HepG2 (cell line): Measurements from ENCODE around the gene SLC29A3. TPM values are rescaled to one million over a fixed set of nuclear protein-coding genes. Genes with fewer than 3 reads are reported as not detected.
A peak's percentile ranks its signal among the peaks of the same experiment; 100 is the strongest.

Experiments
- CHCHD3 ChIP-seq: sonication (generic); formaldehyde crosslinking; IDR thresholded peaks from 2 replicates; pipeline ENCODE4 v1.8.0; 2022; ENCODE audit warnings: mild to moderate bottlenecking, missing genetic modification reagents, moderate library complexity
- GTF3A ChIP-seq: sonication (generic); formaldehyde crosslinking; conservative IDR thresholded peaks from 2 replicates; pipeline ENCODE4 v1.4.0; 2020; ENCODE audit warnings: mild to moderate bottlenecking, missing genetic modification reagents
- HOXA5 ChIP-seq: sonication (generic); formaldehyde crosslinking; IDR thresholded peaks from 2 replicates; pipeline ENCODE4 v1.4.0; 2020; ENCODE audit warnings: missing genetic modification reagents
- MAFF ChIP-seq: IDR thresholded peaks from 2 replicates; pipeline ENCODE4 v1.6.1; 2011; ENCODE audit warnings: low read depth, low read length, improper control_type of control experiment
- MYNN ChIP-seq: sonication (generic); formaldehyde crosslinking; IDR thresholded peaks from 2 replicates; pipeline ENCODE4 v1.4.0; 2020; ENCODE audit warnings: mild to moderate bottlenecking, low read depth, missing genetic modification reagents
- SAP130 ChIP-seq: IDR thresholded peaks from 2 replicates; pipeline ENCODE4 v1.6.1; 2016; ENCODE audit warnings: low read depth
- TRAFD1 ChIP-seq: sonication (generic); formaldehyde crosslinking; IDR thresholded peaks from 2 replicates; pipeline ENCODE4 v1.5.1; 2020; ENCODE audit warnings: missing genetic modification reagents, mild to moderate bottlenecking, borderline replicate concordance
- ZFX ChIP-seq: sonication (generic); formaldehyde crosslinking; IDR thresholded peaks from 2 replicates; pipeline ENCODE4 v1.4.0; 2020; ENCODE audit warnings: mild to moderate bottlenecking, low read depth, missing genetic modification reagents, moderate library complexity
- ZNF407 ChIP-seq: sonication (generic); formaldehyde crosslinking; IDR thresholded peaks from one replicate; pipeline ENCODE4 v1.5.1; 2020; ENCODE audit warnings: mild to moderate bottlenecking, missing genetic modification reagents; ENCODE audit errors: not compliant biosample characterization
- ZNF605 ChIP-seq: sonication (generic); formaldehyde crosslinking; IDR thresholded peaks from 2 replicates; pipeline ENCODE4 v1.8.0; 2022; ENCODE audit warnings: mild to moderate bottlenecking, missing genetic modification reagents
- polyA plus RNA-seq, 8 experiments: library from polyadenylated mRNA; depleted of rRNA in 3 of 8; stranded (reverse) in 7 of 8; unstranded in 1 of 8; fragments of >200 nt; fragmentation: Illumina TruSeq in 4 of 8; extraction: Trizol in 4 of 8; gene quantifications; 2 replicates each; pipeline versions ENCODE4 v1.2.1 to v1.2.3, GENCODE V29; 2011 to 2016; ENCODE audit warnings: low read depth in 4 of 8, missing spikeins in 1 of 8, mixed read lengths in 1 of 8; ENCODE audit not compliant: insufficient read depth in 1 of 8
- total RNA-seq, 5 experiments: library from RNA; depleted of rRNA; stranded (reverse); fragments of >200 nt; fragmentation: Illumina TruSeq; extraction: Trizol; gene quantifications; 2 replicates each; pipeline ENCODE4 v1.2.3, GENCODE V29; 2016; ENCODE audit warnings: low read depth in 1 of 5

Gene SLC29A3
- total and polyA plus RNA-seq, 2 of the 13 experiments (the other 11 are each of a cell fraction or from before 2014, with no cell fraction given) = 8.6 to 11.8 TPM

- TF ChIP-seq MAFF (peak; percentile 61), MYNN (CRISPR knock-in tag) (no peak), GTF3A (CRISPR knock-in tag) (0 out of 2 replicates have a peak, but pooled peaks have one; percentile 34), ZNF605 (CRISPR knock-in tag) (no peak), CHCHD3 (CRISPR knock-in tag) (peak; percentile 34; the same call in 1 of the 2 replicates), HOXA5 (CRISPR knock-in tag) (peak; percentile 86), ZNF407 (no peak), TRAFD1 (CRISPR knock-in tag) (0 out of 2 replicates have a peak, but pooled peaks have one; percentile 23), ZFX (CRISPR knock-in tag) (peak; percentile 74), SAP130 (CRISPR knock-in tag) (peak; percentile 92)
Observed at GRCh38 chr10:71347587-71348395, 28.7 kb downstream of the SLC29A3 start (continued).
